Panc1 (cell line): ENCODE measurements around the gene PHF2. TPM values are rescaled to one million over a fixed set of nuclear protein-coding genes. Genes with fewer than 3 reads are reported as not detected.

Experiments used
- ATAC-seq: fragments of 200-7000 bp; cut with Tn5 transposase; 2 replicates; pipeline ENCODE4 v1.9.1; 2020; ENCODE audit warnings: mild to moderate bottlenecking, moderate library complexity
- BruUV-seq: library from RNA; stranded (reverse); fragments of 400-500 nt; replicated peaks from 2 replicates; lab custom pipeline; 2021; lab: Mats Ljungman, UMichigan
- CTCF ChIA-PET: fragments of 300-600 bp; sonication (Branson Sonifier 250); formaldehyde crosslinking; loops from one replicate; lab custom pipeline; 2022; ENCODE audit warnings: antibody characterized with exemption; lab: Charles Lee
- POLR2A ChIA-PET: fragments of 300-600 bp; sonication (Branson Sonifier 250); formaldehyde crosslinking; loops from one replicate; lab custom pipeline; 2022; ENCODE audit warnings: antibody characterized with exemption; lab: Charles Lee
- DNase-seq: peaks from one replicate; pipeline ENCODE4 v3.0.0-alpha.2; 2010; ENCODE audit warnings: low read depth, low spot score
- H3K27ac ChIP-seq: 2 replicates; pipeline ENCODE4 v1.5.1; 2011; ENCODE audit warnings: mild to moderate bottlenecking, low read length, inconsistent platforms
- H3K27me3 ChIP-seq: fragments of 200-500 bp; sonication (Bioruptor generic); 2 replicates; pipeline ENCODE4 v1.6.0; 2014; ENCODE audit warnings: low read length, inconsistent platforms; ENCODE audit not compliant: control insufficient read depth, insufficient read depth
- H3K36me3 ChIP-seq: fragments of 200-500 bp; sonication (Bioruptor generic); 2 replicates; pipeline ENCODE4 v1.5.1; 2014; ENCODE audit warnings: inconsistent platforms, mild to moderate bottlenecking, low read length, moderate library complexity; ENCODE audit not compliant: control insufficient read depth, insufficient read depth
- H3K4me1 ChIP-seq: 2 replicates; pipeline ENCODE4 v1.5.1; 2011; ENCODE audit warnings: inconsistent platforms, mild to moderate bottlenecking, low read length, moderate library complexity; ENCODE audit not compliant: control insufficient read depth, insufficient read depth
- H3K4me3 ChIP-seq, 2 experiments: 2 replicates each; pipeline ENCODE4 v1.5.1; 2011 to 2012; ENCODE audit warnings: low read depth in 2 of 2, low read length in 2 of 2, mild to moderate bottlenecking in 2 of 2, inconsistent platforms in 1 of 2, moderate library complexity in 1 of 2
- H3K9me3 ChIP-seq: fragments of 200-500 bp; sonication (Bioruptor generic); 2 replicates; pipeline ENCODE4 v1.5.1; 2014; ENCODE audit warnings: low read depth, mild to moderate bottlenecking, inconsistent platforms, low read length, moderate library complexity; ENCODE audit not compliant: control insufficient read depth, insufficient read depth
- POLR2AphosphoS5 ChIP-seq: IDR thresholded peaks from 2 replicates; pipeline ENCODE4 v1.6.1; 2012; ENCODE audit warnings: mild to moderate bottlenecking, low read depth, low read length, moderate library complexity
- REST ChIP-seq, 2 experiments: IDR thresholded peaks; 2 replicates each; pipeline ENCODE4 v1.6.1; 2011 to 2012; ENCODE audit warnings: low read depth in 2 of 2, control low read depth in 1 of 2, low read length in 1 of 2, mild to moderate bottlenecking in 1 of 2, moderate library complexity in 1 of 2; ENCODE audit not compliant: insufficient read depth in 1 of 2
- SIN3A ChIP-seq: IDR thresholded peaks from 2 replicates; pipeline ENCODE4 v1.6.1; 2012; ENCODE audit warnings: low read depth, mild to moderate bottlenecking, low read length, moderate library complexity, borderline replicate concordance; ENCODE audit not compliant: insufficient read depth
- TCF7L2 ChIP-seq: IDR thresholded peaks from 2 replicates; pipeline ENCODE4 v1.6.1; 2011; ENCODE audit warnings: mild to moderate bottlenecking, low read depth, low read length, inconsistent platforms
- in situ Hi-C: cut with HindIII; loops from 2 replicates; pipeline ENCODE4 v1.10.0; 2016; ENCODE audit warnings: low sequenced_read_pairs, low pct_unique_long_range_greater_than_20kb
- intact Hi-C: fragments of 100-400 bp; cut with micrococcal nuclease; formaldehyde crosslinking; loops from one replicate; pipeline ENCODE4 v1.10.0; 2022; ENCODE audit not compliant: unreplicated experiment
- total RNA-seq: library from RNA; stranded (reverse); gene quantifications from one replicate; pipeline ENCODE4 v1.2.1, GENCODE V29; 2021; ENCODE audit not compliant: unreplicated experiment
- TF ChIP-seq, protein P1 (sequence below): fragments of 450-650 bp; IDR thresholded peaks from 2 replicates; pipeline ENCODE4 v1.5.1; 2017; ENCODE audit warnings: mild to moderate bottlenecking

The PHF2 gene
- total RNA-seq, 1 experiment from 2014 or later, result 16.6 TPM

GRCh38 chr9:93708289-93708986 lies 132.1 kb downstream of the PHF2 start:
- ATAC-seq (no peak), DNase-seq (no peak)
- Histone ChIP-seq H3K4me3 (no peak overlapping the region), H3K27ac (no peak overlapping the region), H3K9me3 (no peaks in the 10 kb centered on the region), H3K27me3 (no peaks in the 10 kb centered on the region), H3K4me1 (no peaks in the 10 kb centered on the region), H3K36me3 (no peaks in the 10 kb centered on the region)
- no TSS peak for BruUV-seq
- no peak for TF ChIP-seq REST (IDR thresholded peaks at IDR 0.05; ENCODE audit: insufficient read depth in 1 of 2, low read depth in 2 of 2, low read length in 1 of 2)
- TF ChIP-seq SIN3A, result no peak
- no peak for TF ChIP-seq TCF7L2
- no peak for TF ChIP-seq POLR2AphosphoS5
- TF ChIP-seq, protein P1, sequence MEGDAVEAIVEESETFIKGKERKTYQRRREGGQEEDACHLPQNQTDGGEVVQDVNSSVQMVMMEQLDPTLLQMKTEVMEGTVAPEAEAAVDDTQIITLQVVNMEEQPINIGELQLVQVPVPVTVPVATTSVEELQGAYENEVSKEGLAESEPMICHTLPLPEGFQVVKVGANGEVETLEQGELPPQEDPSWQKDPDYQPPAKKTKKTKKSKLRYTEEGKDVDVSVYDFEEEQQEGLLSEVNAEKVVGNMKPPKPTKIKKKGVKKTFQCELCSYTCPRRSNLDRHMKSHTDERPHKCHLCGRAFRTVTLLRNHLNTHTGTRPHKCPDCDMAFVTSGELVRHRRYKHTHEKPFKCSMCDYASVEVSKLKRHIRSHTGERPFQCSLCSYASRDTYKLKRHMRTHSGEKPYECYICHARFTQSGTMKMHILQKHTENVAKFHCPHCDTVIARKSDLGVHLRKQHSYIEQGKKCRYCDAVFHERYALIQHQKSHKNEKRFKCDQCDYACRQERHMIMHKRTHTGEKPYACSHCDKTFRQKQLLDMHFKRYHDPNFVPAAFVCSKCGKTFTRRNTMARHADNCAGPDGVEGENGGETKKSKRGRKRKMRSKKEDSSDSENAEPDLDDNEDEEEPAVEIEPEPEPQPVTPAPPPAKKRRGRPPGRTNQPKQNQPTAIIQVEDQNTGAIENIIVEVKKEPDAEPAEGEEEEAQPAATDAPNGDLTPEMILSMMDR, result no peak
- CTCF ChIA-PET, result no interaction called here
- intact Hi-C loops (no loop called here), in situ Hi-C loops (no loop called here)
- POLR2A ChIA-PET, result no interaction called here

DNA sequence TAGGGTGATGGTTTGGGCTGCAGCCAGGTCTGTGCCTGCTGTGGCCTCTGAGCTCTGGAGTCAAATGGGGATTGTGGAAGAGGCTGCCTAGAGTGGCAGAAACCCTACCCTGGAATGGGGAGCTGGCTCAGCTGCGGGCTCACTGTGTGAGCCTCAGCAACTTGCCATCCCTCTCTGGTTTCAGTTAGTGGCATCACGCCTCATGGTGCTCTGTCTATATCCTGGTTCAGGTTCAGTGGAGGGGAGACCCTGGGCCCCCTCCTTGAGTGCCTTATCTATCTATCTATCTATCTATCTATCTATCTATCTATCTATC lies 132.6 kb downstream of the PHF2 start:
- intact Hi-C loops (no loop called here), in situ Hi-C loops (no loop called here)
- no peak overlapping the region for H3K27ac ChIP-seq
- BruUV-seq, result no TSS peak
- ChIA-PET POLR2A (no interaction called here), CTCF (no interaction called here)
- H3K4me1 ChIP-seq, result no peaks in the 10 kb centered on the region
- H3K27me3 ChIP-seq, result no peaks in the 10 kb centered on the region
- H3K36me3 ChIP-seq, result no peaks in the 10 kb centered on the region
- ATAC-seq (no peak), DNase-seq (no peak)
- TF ChIP-seq TCF7L2 (no peak), POLR2AphosphoS5 (no peak), SIN3A (no peak), REST (IDR thresholded peaks at IDR 0.05; ENCODE audit: insufficient read depth in 1 of 2, low read depth in 2 of 2, low read length in 1 of 2) (no peak)
- TF ChIP-seq, protein P1, result no peak
- H3K4me3 ChIP-seq, result no peak overlapping the region
- no peaks in the 10 kb centered on the region for H3K9me3 ChIP-seq
